IMR-90 (cell line): ENCODE measurements around the gene SEPTIN2. TPM values are rescaled to one million over a fixed set of nuclear protein-coding genes. Genes with fewer than 3 reads are reported as not detected.

ENCODE experiments used
- ATAC-seq: fragments of 200-7000 bp; cut with Tn5 transposase; 2 replicates; pipeline ENCODE4 v1.9.1; 2020; ENCODE audit warnings: low read depth, mild to moderate bottlenecking, moderate library complexity
- BruUV-seq: library from RNA; stranded (reverse); fragments of 400-500 nt; replicated peaks from 2 replicates; lab custom pipeline; 2021; lab: Mats Ljungman, UMichigan
- CTCF ChIA-PET: fragments of 300-600 bp; formaldehyde crosslinking; extraction: SDS; loops from one replicate; lab custom pipeline; 2021; ENCODE audit warnings: antibody characterized with exemption; lab: Yijun Ruan, JAX
- POLR2A ChIA-PET: fragments of 300-600 bp; sonication (Branson Sonifier 250); formaldehyde crosslinking; loops from one replicate; lab custom pipeline; 2022; ENCODE audit warnings: antibody characterized with exemption; ENCODE audit not compliant: unreplicated experiment; lab: Charles Lee
- DNase-seq: peaks from one replicate; pipeline ENCODE4 v3.0.0; 2013
- H2AFZ ChIP-seq: replicated peaks from 2 replicates; pipeline ENCODE3; 2013; ENCODE audit warnings: low read length, mild to moderate bottlenecking; ENCODE audit not compliant: poor library complexity
- H2AK5ac ChIP-seq: 2 replicates; pipeline ENCODE4 v1.6.1; 2013; ENCODE audit warnings: low read depth, low read length, inconsistent platforms
- H2AK9ac ChIP-seq: replicated peaks from 2 replicates; pipeline ENCODE3; 2013; ENCODE audit warnings: mild to moderate bottlenecking, low read depth, low read length, moderate library complexity; ENCODE audit not compliant: poor library complexity
- H2BK120ac ChIP-seq: 2 replicates; pipeline ENCODE4 v1.6.1; 2013; ENCODE audit warnings: low read depth, low read length, inconsistent platforms
- H2BK15ac ChIP-seq: 3 replicates; pipeline ENCODE4 v1.6.1; 2013; ENCODE audit warnings: low read depth, low read length, inconsistent platforms
- H2BK20ac ChIP-seq: 2 replicates; pipeline ENCODE4 v1.6.1; 2013; ENCODE audit warnings: low read depth, mild to moderate bottlenecking, inconsistent platforms, low read length, moderate library complexity
- H2BK5ac ChIP-seq: 2 replicates; pipeline ENCODE4 v1.6.1; 2013; ENCODE audit warnings: mild to moderate bottlenecking, low read depth, low read length, inconsistent platforms; ENCODE audit not compliant: poor library complexity, severe bottlenecking
- H3K14ac ChIP-seq: replicated peaks from 2 replicates; pipeline ENCODE4 v1.6.1; 2013; ENCODE audit warnings: low read depth, low read length, inconsistent platforms
- H3K18ac ChIP-seq: 2 replicates; pipeline ENCODE4 v1.6.1; 2013; ENCODE audit warnings: low read depth, low read length, control low read depth
- H3K23ac ChIP-seq: 2 replicates; pipeline ENCODE4 v1.6.1; 2013; ENCODE audit warnings: low read depth, low read length, inconsistent platforms
- H3K27ac ChIP-seq: 2 replicates; pipeline ENCODE4 v1.5.1; 2013; ENCODE audit warnings: mild to moderate bottlenecking, control low read depth, low read length; ENCODE audit not compliant: insufficient read depth
- H3K27me3 ChIP-seq: 2 replicates; pipeline ENCODE4 v1.6.1; 2013; ENCODE audit warnings: low read length; ENCODE audit not compliant: control insufficient read depth, insufficient read depth
- H3K36me3 ChIP-seq: 2 replicates; pipeline ENCODE4 v1.6.1; 2013; ENCODE audit warnings: low read length, mixed read lengths; ENCODE audit not compliant: control insufficient read depth, insufficient read depth
- H3K4ac ChIP-seq: 2 replicates; pipeline ENCODE4 v1.6.1; 2013; ENCODE audit warnings: low read depth, low read length, inconsistent platforms
- H3K4me1 ChIP-seq: 2 replicates; pipeline ENCODE4 v1.6.1; 2013; ENCODE audit warnings: low read length, mixed read lengths; ENCODE audit not compliant: control insufficient read depth, insufficient read depth
- H3K4me2 ChIP-seq: 2 replicates; pipeline ENCODE4 v1.6.1; 2013; ENCODE audit warnings: low read depth, mild to moderate bottlenecking, control low read depth, low read length, moderate library complexity
- H3K4me3 ChIP-seq: 2 replicates; pipeline ENCODE4 v1.5.1; 2013; ENCODE audit warnings: low read depth, mild to moderate bottlenecking, control low read depth, low read length, moderate library complexity; ENCODE audit not compliant: insufficient read depth
- H3K56ac ChIP-seq: 2 replicates; pipeline ENCODE4 v1.6.1; 2013; ENCODE audit warnings: low read length, inconsistent platforms; ENCODE audit not compliant: insufficient read depth; ENCODE audit errors: extremely low read depth
- H3K79me1 ChIP-seq, 2 experiments: 2 replicates each; pipeline ENCODE4 v1.6.1; 2013; ENCODE audit warnings: low read length in 2 of 2, inconsistent platforms in 1 of 2, low read depth in 1 of 2
- H3K9ac ChIP-seq: 2 replicates; pipeline ENCODE4 v1.6.1; 2013; ENCODE audit warnings: low read depth, low read length, control low read depth
- H3K9me1 ChIP-seq: 2 replicates; pipeline ENCODE4 v1.6.1; 2013; ENCODE audit warnings: low read length, inconsistent platforms; ENCODE audit not compliant: insufficient read depth
- H3K9me3 ChIP-seq: 2 replicates; pipeline ENCODE4 v1.6.1; 2013; ENCODE audit warnings: low read length; ENCODE audit not compliant: control insufficient read depth, insufficient read depth
- H4K20me1 ChIP-seq: 2 replicates; pipeline ENCODE4 v1.6.1; 2013; ENCODE audit warnings: low read length, inconsistent platforms; ENCODE audit not compliant: insufficient read depth
- H4K5ac ChIP-seq: 2 replicates; pipeline ENCODE4 v1.6.1; 2013; ENCODE audit warnings: mild to moderate bottlenecking, low read depth, low read length, control low read depth
- H4K8ac ChIP-seq, 2 experiments: 2 replicates each; pipeline ENCODE4 v1.6.1; 2013; ENCODE audit warnings: low read depth in 2 of 2, low read length in 2 of 2, control low read depth in 1 of 2, inconsistent platforms in 1 of 2
- H4K91ac ChIP-seq: 2 replicates; pipeline ENCODE4 v1.6.1; 2013; ENCODE audit warnings: low read depth, low read length, inconsistent platforms; ENCODE audit not compliant: insufficient read depth
- BHLHE40 ChIP-seq: fragments of 150-350 bp; IDR thresholded peaks from 2 replicates; pipeline ENCODE4 v1.6.1; 2016; ENCODE audit warnings: mild to moderate bottlenecking, low read depth, low read length
- CTCF ChIP-seq: conservative IDR thresholded peaks from 2 replicates; pipeline ENCODE4 v1.5.1; 2012; ENCODE audit warnings: mild to moderate bottlenecking, low read depth, low read length, improper control_type of control experiment
- ELK1 ChIP-seq: fragments of 150-350 bp; IDR thresholded peaks from 2 replicates; pipeline ENCODE4 v1.6.1; 2016; ENCODE audit warnings: low read depth, mild to moderate bottlenecking, low read length, moderate library complexity, borderline replicate concordance
- MAFK ChIP-seq: IDR thresholded peaks from 2 replicates; pipeline ENCODE4 v1.6.1; 2012; ENCODE audit warnings: low read depth, low read length, improper control_type of control experiment
- NFE2L2 ChIP-seq: fragments of 150-350 bp; IDR thresholded peaks from 2 replicates; pipeline ENCODE4 v1.6.1; 2016; ENCODE audit warnings: low read depth, mild to moderate bottlenecking, low read length
- RAD21 ChIP-seq: IDR thresholded peaks from 2 replicates; pipeline ENCODE4 v1.6.1; 2012; ENCODE audit warnings: low read length, improper control_type of control experiment
- USF2 ChIP-seq: fragments of 150-350 bp; IDR thresholded peaks from 2 replicates; pipeline ENCODE4 v1.6.1; 2017; ENCODE audit warnings: mild to moderate bottlenecking, antibody characterized with exemption, low read length, low read depth
- WGBS, 2 experiments: methylation state at CpG; one replicate each; pipeline versions ENCODE4 v1.1.5 to v1.1.7; 2013; ENCODE audit warnings: missing lambda C conversion rate in 2 of 2; ENCODE audit not compliant: insufficient read length in 1 of 2; ENCODE audit errors: extremely low coverage in 2 of 2; 5-methylcytosine and 5-hydroxymethylcytosine counted together
- dilution Hi-C: fragments of 300-500 bp; cut with HindIII; formaldehyde crosslinking; loops from one replicate; pipeline ENCODE4 v1.14.3; 2018; ENCODE audit warnings: low sequenced_read_pairs; ENCODE audit not compliant: unreplicated experiment
- in situ Hi-C: fragments of 300-500 bp; cut with MboI; formaldehyde crosslinking; loops from 3 replicates; pipeline ENCODE4 v1.14.3; 2019; ENCODE audit warnings: low sequenced_read_pairs, inconsistent platforms, mixed read lengths
- intact Hi-C: fragments of 100-400 bp; cut with micrococcal nuclease; formaldehyde crosslinking; loops from 2 replicates; pipeline ENCODE4 v1.10.0; 2022
- polyA plus RNA-seq, 3 experiments: library from polyadenylated mRNA; depleted of rRNA; stranded (reverse); fragments of >200 nt; gene quantifications; 2 replicates each; pipeline ENCODE4 v1.2.3, GENCODE V29; 2012; ENCODE audit warnings: low replicate concordance in 1 of 3
- total RNA-seq: library from RNA; depleted of rRNA; stranded (reverse); fragments of >200 nt; gene quantifications from 2 replicates; pipeline ENCODE4 v1.2.3, GENCODE V29; 2012

The SEPTIN2 gene
- total and polyA plus RNA-seq, 2 of the 4 experiments (the other 2 are of a cell fraction), result 420 to 504 TPM

GRCh38 chr2:241275910-241276309 is 39.8 kb upstream of the SEPTIN2 start:
- no peak for TF ChIP-seq ELK1
- TF ChIP-seq CTCF, result no peak
- TF ChIP-seq RAD21, result no peak
- TF ChIP-seq MAFK, result peak; percentile 70
- no peak for TF ChIP-seq NFE2L2
- TF ChIP-seq BHLHE40, result no peak
- no peak for TF ChIP-seq USF2
- Histone ChIP-seq H4K91ac (no peak overlapping the region), H3K79me1 (peaks cover 29 to 53% of the 10 kb centered on the region in 2 experiments), H3K27ac (no peak overlapping the region), H3K56ac (no peak overlapping the region), H3K4me1 (peaks cover 11% of the 10 kb centered on the region), H3K9me1 (peaks cover 17% of the 10 kb centered on the region), H3K9me3 (no peaks in the 10 kb centered on the region), H3K14ac (no peak overlapping the region), H2BK20ac (no peak overlapping the region), H4K5ac (no peak overlapping the region), H3K4ac (no peak overlapping the region), H3K27me3 (no peaks in the 10 kb centered on the region), H3K4me2 (no peak overlapping the region), H2AK5ac (no peak overlapping the region), H3K4me3 (no peak overlapping the region), H2BK5ac (no peak overlapping the region), H4K8ac (no peak overlapping the region), H2AFZ (no peak overlapping the region), H3K18ac (no peak overlapping the region), H4K20me1 (peaks cover 45% of the 10 kb centered on the region), H3K23ac (no peak overlapping the region), H2BK120ac (no peak overlapping the region), H2BK15ac (no peak overlapping the region), H2AK9ac (no peak overlapping the region), H3K36me3 (peaks cover 3% of the 10 kb centered on the region), H3K9ac (no peak overlapping the region)
- BruUV-seq, result no TSS peak
- ATAC-seq (no peak), DNase-seq (no peak)
- no CpG with 5 or more reads among the region's 1 CpG for WGBS, 2 experiments
- ChIA-PET POLR2A (no interaction called here), CTCF (no interaction called here)
- in situ Hi-C loops (no loop called here), intact Hi-C loops (no loop called here), dilution Hi-C loops (no loop called here)
